Left lung (tissue), 10 donors: ENCODE measurements around the gene CIB1. TPM values are rescaled to one million over a fixed set of nuclear protein-coding genes. Genes with fewer than 3 reads are reported as not detected.

Source experiments
- ATAC-seq: fragments of 200-7000 bp; cut with Tn5 transposase; one replicate; pipeline ENCODE4 v1.9.1; 2020; ENCODE audit warnings: moderate library complexity
- DNase-seq, 4 donors: peaks; one replicate each; pipeline ENCODE4 v3.0.0-alpha.2; 2013 to 2020
- H3K27ac ChIP-seq, 2 donors: fragments of 200-600 bp; sonication (generic) in 1 of 2; one replicate each; pipeline versions ENCODE4 v1.5.0 to v1.8.0; 2020 to 2021
- H3K27me3 ChIP-seq, 2 donors: fragments of 200-600 bp; sonication (generic) in 1 of 2; one replicate each; pipeline versions ENCODE4 v1.5.0 to v1.8.0; 2020 to 2021
- H3K36me3 ChIP-seq, 2 donors: fragments of 200-600 bp; sonication (generic) in 1 of 2; one replicate each; pipeline versions ENCODE4 v1.5.0 to v1.8.0; 2020 to 2021
- H3K4me1 ChIP-seq, 2 donors: fragments of 200-600 bp; one replicate each; pipeline ENCODE4 v1.8.0; 2021
- H3K4me3 ChIP-seq, 2 donors: fragments of 200-600 bp; sonication (generic) in 1 of 2; one replicate each; pipeline versions ENCODE4 v1.5.0 to v1.8.0; 2020 to 2021; ENCODE audit warnings: mild to moderate bottlenecking in 1 of 2
- H3K9me3 ChIP-seq, 2 donors: fragments of 200-600 bp; sonication (generic) in 1 of 2; one replicate each; pipeline versions ENCODE4 v1.5.0 to v1.8.0; 2020 to 2021
- CTCF ChIP-seq, 2 donors: fragments of 200-600 bp; sonication (generic) in 1 of 2; IDR thresholded peaks; one replicate each; pipeline versions ENCODE4 v1.5.0 to v1.8.0; 2021; ENCODE audit warnings: antibody characterized with exemption in 2 of 2
- intact Hi-C, 2 donors: fragments of 100-400 bp; cut with DNase I; formaldehyde crosslinking; loops; one replicate each; pipeline versions ENCODE4 v1.11.2 to v1.14.2; 2022
- polyA plus RNA-seq, 6 donors: library from polyadenylated mRNA; unstranded; fragments of 120-200 nt; gene quantifications; one replicate each; pipeline ENCODE4 v1.2.1, GENCODE V29; 2013; ENCODE audit not compliant: insufficient read length in 6 of 6
- total RNA-seq, 2 donors: library from RNA; stranded (reverse); fragmentation: NEBNext Ultra II Directional; extraction: Animal tissue kit (Norgen Biotek cat#: 25700); gene quantifications; one replicate each; pipeline ENCODE4 v1.2.1, GENCODE V29; 2021
- donor health status: DM: no; HTN: yes; CAD: no.
- donor health status: DM: no; HTN: no; CAD: no.

Gene CIB1
- total and polyA plus RNA-seq, 8 donors: 43.4 to 84.6 (median 53.5) TPM

- Histone ChIP-seq H3K27ac (no peak overlapping the region), H3K4me3 (no peak overlapping the region), H3K4me1 (peaks cover 6 to 7% of the 10 kb centered on the region in 2 donors), H3K36me3 (peaks cover 0 to 99% of the 10 kb centered on the region in 2 donors), H3K27me3 (no peaks in the 10 kb centered on the region), H3K9me3 (no peaks in the 10 kb centered on the region)
- intact Hi-C loops: no loop called here
- no peak for ATAC-seq
- TF ChIP-seq CTCF (IDR thresholded peaks at IDR 0.05): no peak
- DNase-seq: no peak
Observed at GRCh38 chr15:90223441-90224165, 10.1 kb downstream of the CIB1 start.

- Histone ChIP-seq H3K4me1 (peaks cover 6 to 7% of the 10 kb centered on the region in 2 donors), H3K36me3 (peaks cover 0 to 99% of the 10 kb centered on the region in 2 donors), H3K27me3 (no peaks in the 10 kb centered on the region), H3K9me3 (no peaks in the 10 kb centered on the region), H3K27ac (no peak overlapping the region), H3K4me3 (no peak overlapping the region)
- TF ChIP-seq CTCF (IDR thresholded peaks at IDR 0.05): no peak
- intact Hi-C loops: no loop called here
- ATAC-seq: no peak
- DNase-seq: no peak
Observed at GRCh38 chr15:90222547-90222946, 11.2 kb downstream of the CIB1 start.

- intact Hi-C loops: no loop called here
- Histone ChIP-seq H3K4me3 (no peak overlapping the region), H3K36me3 (peaks cover 0 to 93% of the 10 kb centered on the region in 2 donors), H3K4me1 (peaks cover 6 to 7% of the 10 kb centered on the region in 2 donors), H3K27ac (peak overlapping the region in 1 of 2 donors; percentile 13), H3K9me3 (no peaks in the 10 kb centered on the region), H3K27me3 (no peaks in the 10 kb centered on the region)
- peak; percentile 90 for ATAC-seq
- TF ChIP-seq CTCF (IDR thresholded peaks at IDR 0.05): peak; percentile 58 to 69
- DNase-seq: peak in 3 of 4 donors; percentile 56 to 86 (median 81)
Observed at GRCh38 chr15:90221246-90221900, 12.4 kb downstream of the CIB1 start.

- H3K27ac ChIP-seq: no peak overlapping the region
- ATAC-seq: peak; percentile 51
- TF ChIP-seq CTCF (IDR thresholded peaks at IDR 0.05): peak; percentile 56 to 63
- H3K4me3 ChIP-seq: no peak overlapping the region
- DNase-seq: peak in 1 of 4 donors; percentile 28
- intact Hi-C loops: no loop called here
- peaks cover 7 to 9% of the 10 kb centered on the region in 2 donors for H3K4me1 ChIP-seq
- peaks cover 0 to 75% of the 10 kb centered on the region in 2 donors for H3K36me3 ChIP-seq
- H3K9me3 ChIP-seq: no peaks in the 10 kb centered on the region
- no peaks in the 10 kb centered on the region for H3K27me3 ChIP-seq
Observed at GRCh38 chr15:90219421-90220141, 14.2 kb downstream of the CIB1 start.
